ENCODE data around the gene RBP5.
"Not testable (repeated sequence)": the region's sequence is repeated elsewhere in the genome, so short reads cannot be mapped to it uniquely, and the experiment has no call there.

RBP5 gene

GRCh38 chr12:7121324-7121723, 7.4 kb downstream of the RBP5 start:
- no peak for DNase-seq

GRCh38 chr12:7120166-7120565, 8.5 kb downstream of the RBP5 start:
- DNase-seq, result no peak

- no peak for DNase-seq
Observed at GRCh38 chr12:7118881-7119280, 9.8 kb downstream of the RBP5 start.

- no peak for DNase-seq
Observed at GRCh38 chr12:7117670-7118069, 11.0 kb downstream of the RBP5 start.

- no peak for DNase-seq
Observed at GRCh38 chr12:7116916-7117315, 11.8 kb downstream of the RBP5 start.

GRCh38 chr12:7116196-7116595, 12.5 kb downstream of the RBP5 start:
- DNase-seq, result no peak

- no peak for DNase-seq
Observed at GRCh38 chr12:7114851-7115250, 13.8 kb downstream of the RBP5 start.

GRCh38 chr12:7114008-7114407, 14.7 kb downstream of the RBP5 start:
- no peak for DNase-seq

- peak; percentile 2 for DNase-seq
Observed at GRCh38 chr12:7113389-7113871, 15.3 kb downstream of the RBP5 start.

GRCh38 chr12:7112041-7112440, 16.6 kb downstream of the RBP5 start:
- no peak for DNase-seq

GRCh38 chr12:7110661-7111060, 18.0 kb downstream of the RBP5 start:
- DNase-seq, result no peak

GRCh38 chr12:7109572-7109920, 19.1 kb downstream of the RBP5 start:
- no peak for DNase-seq

GRCh38 chr12:7108796-7109571, 19.7 kb downstream of the RBP5 start, which contains the start of gene C1RL:
Gene C1RL, minus strand, starts transcription at chr12:7109214. Its CDS starts 34 bp downstream, at chr12:7109180.
- DNase-seq, result peak; percentile 50

GRCh38 chr12:7108003-7108795, 20.5 kb downstream of the RBP5 start:
- peak; percentile 20 for DNase-seq

- no peak for DNase-seq
Observed at GRCh38 chr12:7107636-7108002, 21.1 kb downstream of the RBP5 start.

- DNase-seq, result not testable (repeated sequence)
Observed at GRCh38 chr12:7107181-7107580, 21.5 kb downstream of the RBP5 start.

- no peak for DNase-seq
Observed at GRCh38 chr12:7106082-7106481, 22.6 kb downstream of the RBP5 start.

GRCh38 chr12:7103837-7104584, 24.7 kb downstream of the RBP5 start:
- DNase-seq, result no peak

- no peak for DNase-seq
Observed at GRCh38 chr12:7102582-7102981, 26.1 kb downstream of the RBP5 start.

- no peak for DNase-seq
Observed at GRCh38 chr12:7101694-7102131, 27.0 kb downstream of the RBP5 start.

GRCh38 chr12:7101047-7101693, 27.5 kb downstream of the RBP5 start:
- DNase-seq, result no peak

GRCh38 chr12:7100239-7100638, 28.4 kb downstream of the RBP5 start:
- no peak for DNase-seq
